Measurements from ENCODE around the gene DONSON.
"Not testable (repeated sequence)": the region's sequence is repeated elsewhere in the genome, so short reads cannot be mapped to it uniquely, and the experiment has no call there.

DNA sequence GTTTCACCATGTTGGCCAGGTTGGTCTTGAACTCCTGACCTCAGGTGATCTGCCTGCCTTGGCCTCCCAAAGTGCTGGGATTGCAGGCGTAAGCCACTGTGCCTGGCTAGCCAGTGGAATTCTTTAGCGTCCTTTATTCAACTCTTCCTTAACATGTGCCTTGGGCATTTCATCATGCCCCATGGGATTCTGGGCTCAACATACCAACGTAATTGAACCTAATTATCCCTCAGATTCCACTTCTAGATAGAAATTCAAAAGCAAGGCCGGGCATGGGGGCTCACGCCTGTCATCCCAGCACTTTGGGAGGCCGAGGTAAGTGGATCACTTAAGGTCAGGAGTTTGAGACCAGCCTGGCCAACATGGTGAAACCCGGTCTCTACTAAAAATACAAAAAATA lies 37.7 kb upstream of the DONSON start:
- not testable (repeated sequence) for TF ChIP-seq POLR2A, EP300 (IDR thresholded peaks at IDR 0.05)
- TF ChIP-seq, protein P1, sequence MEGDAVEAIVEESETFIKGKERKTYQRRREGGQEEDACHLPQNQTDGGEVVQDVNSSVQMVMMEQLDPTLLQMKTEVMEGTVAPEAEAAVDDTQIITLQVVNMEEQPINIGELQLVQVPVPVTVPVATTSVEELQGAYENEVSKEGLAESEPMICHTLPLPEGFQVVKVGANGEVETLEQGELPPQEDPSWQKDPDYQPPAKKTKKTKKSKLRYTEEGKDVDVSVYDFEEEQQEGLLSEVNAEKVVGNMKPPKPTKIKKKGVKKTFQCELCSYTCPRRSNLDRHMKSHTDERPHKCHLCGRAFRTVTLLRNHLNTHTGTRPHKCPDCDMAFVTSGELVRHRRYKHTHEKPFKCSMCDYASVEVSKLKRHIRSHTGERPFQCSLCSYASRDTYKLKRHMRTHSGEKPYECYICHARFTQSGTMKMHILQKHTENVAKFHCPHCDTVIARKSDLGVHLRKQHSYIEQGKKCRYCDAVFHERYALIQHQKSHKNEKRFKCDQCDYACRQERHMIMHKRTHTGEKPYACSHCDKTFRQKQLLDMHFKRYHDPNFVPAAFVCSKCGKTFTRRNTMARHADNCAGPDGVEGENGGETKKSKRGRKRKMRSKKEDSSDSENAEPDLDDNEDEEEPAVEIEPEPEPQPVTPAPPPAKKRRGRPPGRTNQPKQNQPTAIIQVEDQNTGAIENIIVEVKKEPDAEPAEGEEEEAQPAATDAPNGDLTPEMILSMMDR (IDR thresholded peaks at IDR 0.05), result not testable (repeated sequence)
